Activated CD8-positive, alpha-beta memory T cell treated with anti-CD3 and anti-CD28 coated beads for 36 hours (primary cell): Measurements from ENCODE around the gene CYB561. TPM values are rescaled to one million over a fixed set of nuclear protein-coding genes. Genes with fewer than 3 reads are reported as not detected.
"Not testable (repeated sequence)": the region's sequence is repeated elsewhere in the genome, so short reads cannot be mapped to it uniquely, and the experiment has no call there.

Source experiments
- CTCF ChIA-PET: fragments of 350-600 bp; sonication (Branson Sonifier 250); formaldehyde crosslinking; loops from one replicate; lab custom pipeline; 2021; ENCODE audit warnings: antibody characterized with exemption; lab: Charles Lee
- POLR2A ChIA-PET: fragments of 350-600 bp; sonication (Branson Sonifier 250); formaldehyde crosslinking; loops from one replicate; lab custom pipeline; 2021; ENCODE audit warnings: antibody characterized with exemption; lab: Charles Lee
- total RNA-seq, 2 experiments: library from RNA; stranded (reverse); gene quantifications; one replicate each; pipeline ENCODE4 v1.2.3, GENCODE V29; 2021

The CYB561 gene
- total RNA-seq, 2 experiments from 2014 or later = 8.6 to 9.9 TPM

DNA sequence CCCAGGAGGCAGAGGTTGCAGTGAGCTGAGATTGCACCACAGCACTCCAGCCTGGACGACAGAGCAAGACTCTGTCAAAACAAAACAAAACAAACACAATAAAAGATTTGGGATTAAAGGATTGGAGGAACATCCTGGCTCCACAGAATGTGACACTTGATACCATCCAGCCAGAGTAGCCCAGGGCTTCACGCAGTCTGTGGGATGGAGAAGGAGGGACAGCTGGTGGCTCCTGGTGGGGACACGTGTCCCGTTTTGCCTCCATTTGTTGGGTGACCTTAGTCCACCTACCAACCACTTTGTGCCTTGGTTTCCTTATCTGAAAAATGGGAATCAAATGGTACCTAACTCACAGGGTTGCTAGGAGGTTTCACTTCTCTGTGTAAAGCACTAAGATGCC is 12.4 kb upstream of the CYB561 start:
- POLR2A ChIA-PET = no interaction called here
- CTCF ChIA-PET = interaction anchor here (0.6 kb wide), 1 partner anchor 48 kb away, joined by 7 read pairs; no protein-coding TSS in a partner anchor

DNA sequence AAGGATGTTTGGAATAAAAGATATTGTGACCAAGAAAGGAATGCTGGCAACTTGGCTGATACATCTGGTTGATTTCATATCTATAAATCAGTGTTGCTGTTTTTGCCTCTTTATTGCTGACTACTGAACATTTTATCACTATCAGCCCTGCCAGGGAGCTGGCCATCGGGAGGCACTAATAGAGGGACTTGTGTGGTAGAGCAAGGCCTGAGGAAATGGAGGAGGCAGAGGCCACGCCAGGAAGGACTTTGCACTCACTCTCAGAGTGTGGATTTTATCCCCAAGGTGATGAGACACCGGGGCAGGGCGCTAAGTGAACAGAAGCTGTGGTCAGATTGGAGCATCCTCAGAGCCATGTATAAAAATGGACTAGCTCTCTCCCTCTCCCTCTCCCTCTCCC is 9.3 kb upstream of the CYB561 start:
- CTCF ChIA-PET = interaction anchor here (0.8 to 2.8 kb wide), 2 partner anchors 24 to 33 kb away, joined by 4 to 12 read pairs; no protein-coding TSS in a partner anchor
- POLR2A ChIA-PET = no interaction called here

DNA sequence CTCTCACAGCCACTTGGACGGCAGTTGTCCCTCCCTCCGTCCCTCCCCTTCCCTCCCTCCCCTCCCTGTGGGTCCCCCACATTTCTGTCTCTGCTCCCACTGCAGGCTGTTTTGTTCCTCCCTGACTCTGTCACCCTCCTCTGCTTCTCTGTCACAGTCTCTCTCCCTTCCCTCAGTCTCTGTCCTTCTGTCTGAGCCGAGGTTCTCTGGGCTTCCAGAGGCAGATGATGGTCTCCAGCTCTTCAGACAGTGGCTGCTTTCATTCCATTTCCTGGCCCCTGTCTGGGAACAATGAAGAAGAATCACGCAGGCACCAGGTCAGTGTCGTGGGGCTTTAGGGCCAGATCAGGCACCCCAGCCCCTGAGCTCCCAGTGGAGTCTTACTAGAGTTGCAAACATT is 8.8 kb upstream of the CYB561 start:
- POLR2A ChIA-PET = no interaction called here
- CTCF ChIA-PET = interaction anchor here (0.8 to 2.8 kb wide), 3 partner anchors 11 to 32 kb away, joined by 3 to 12 read pairs (median 4); no protein-coding TSS in a partner anchor

DNA sequence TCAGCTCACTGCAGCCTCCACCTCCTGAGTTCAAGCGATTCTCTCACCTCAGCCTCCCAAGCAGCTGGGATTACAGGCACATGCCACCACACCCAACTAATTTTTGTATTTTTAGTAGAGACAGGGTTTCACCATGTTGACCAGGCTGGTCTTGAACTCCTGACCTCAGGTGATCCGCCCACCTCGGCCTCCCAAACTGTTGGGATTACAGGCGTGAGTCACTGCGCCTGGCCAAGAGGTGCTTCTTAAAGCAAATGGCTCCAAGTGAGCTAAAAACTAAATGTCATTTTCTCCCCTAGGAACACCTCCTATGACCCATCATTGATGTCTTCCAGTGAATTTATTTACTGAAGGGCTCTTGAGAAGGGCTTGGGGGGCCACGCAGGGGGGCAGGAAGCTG is 8.3 kb upstream of the CYB561 start:
- POLR2A ChIA-PET = not testable (repeated sequence)

DNA sequence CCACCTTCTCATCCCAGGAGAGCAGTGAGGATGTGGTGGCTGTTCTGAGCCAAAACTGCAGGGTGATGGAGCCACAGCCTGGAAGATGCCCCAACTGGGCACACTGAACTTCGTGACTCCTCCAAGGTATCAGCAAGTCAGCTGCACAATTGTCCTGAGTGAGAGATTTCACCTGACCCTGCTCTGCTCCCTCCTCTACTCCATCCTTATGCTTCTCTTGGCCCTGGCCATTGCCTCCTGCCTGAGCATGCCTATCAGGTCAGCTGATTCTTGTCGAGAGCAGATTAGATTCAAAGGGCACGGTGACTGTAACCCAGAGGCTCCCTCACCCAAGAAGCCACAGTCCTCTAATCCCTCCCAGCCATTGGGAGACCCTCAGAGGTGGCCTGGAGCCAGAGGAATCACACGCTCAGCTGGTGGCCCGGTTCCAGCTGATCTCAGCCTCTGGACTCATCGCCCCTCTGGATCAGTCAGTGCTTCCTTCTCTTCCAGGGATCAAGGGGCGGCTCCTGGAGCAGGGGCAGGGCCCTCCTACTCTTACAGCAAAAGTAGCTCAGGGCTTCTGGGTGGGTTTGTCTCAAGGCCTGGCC is 7.0 kb upstream of the CYB561 start:
- CTCF ChIA-PET = interaction anchor here (1.1 to 2.8 kb wide), 4 partner anchors 13 to 27 kb away, joined by 3 to 12 read pairs (median 3); no protein-coding TSS in a partner anchor
- POLR2A ChIA-PET = no interaction called here

More for the DNA sequence above, 8.3 kb upstream of the CYB561 start:
- CTCF ChIA-PET = interaction anchor here (1.9 to 2.8 kb wide), 2 partner anchors 12 to 25 kb away, joined by 3 to 12 read pairs; no protein-coding TSS in a partner anchor

DNA sequence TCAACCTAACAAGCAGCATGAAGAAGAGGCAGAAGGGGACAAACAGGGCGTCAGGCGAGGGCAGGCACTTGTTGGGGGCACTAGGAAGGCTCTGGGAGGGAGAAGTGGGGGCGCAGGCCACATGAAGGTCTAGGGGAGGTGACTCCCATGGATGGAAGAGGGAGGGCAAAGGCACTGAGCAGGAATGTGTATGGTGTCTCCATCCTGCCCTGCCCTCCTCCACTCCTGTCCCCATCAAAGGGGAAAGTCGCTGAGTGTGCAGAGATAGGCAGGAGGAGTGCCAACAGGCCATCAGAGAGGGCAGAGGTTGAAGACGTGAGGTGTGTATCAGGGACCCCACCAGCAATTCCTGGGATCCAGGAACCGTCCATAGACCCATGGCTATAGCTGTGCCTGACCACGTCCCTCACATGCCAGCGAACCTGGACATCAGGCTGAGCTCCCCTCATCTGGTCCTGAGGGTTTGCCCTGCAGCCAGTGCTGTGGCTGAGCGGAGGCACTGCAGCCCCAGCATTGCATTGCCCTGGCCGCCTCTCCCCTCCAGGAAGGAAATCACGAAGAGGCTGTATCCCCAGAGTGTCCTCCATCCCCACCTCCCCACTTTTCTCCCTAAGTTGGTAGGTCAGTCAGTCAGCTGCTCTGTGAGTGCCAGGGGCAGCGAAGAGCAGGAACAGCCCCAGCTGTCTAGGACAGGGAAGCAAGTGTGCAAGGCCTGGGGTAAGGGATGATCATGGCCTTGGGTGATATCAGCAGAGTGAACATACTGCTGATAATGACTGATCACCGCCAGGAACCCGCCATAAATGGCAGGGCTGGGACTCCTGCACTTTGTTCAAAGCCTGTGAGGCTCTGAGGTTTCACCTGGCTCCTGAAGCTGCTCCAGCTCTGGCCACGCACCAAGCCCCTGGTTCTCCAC is 6.2 kb upstream of the CYB561 start:
- CTCF ChIA-PET = no interaction called here
- POLR2A ChIA-PET = no interaction called here

DNA sequence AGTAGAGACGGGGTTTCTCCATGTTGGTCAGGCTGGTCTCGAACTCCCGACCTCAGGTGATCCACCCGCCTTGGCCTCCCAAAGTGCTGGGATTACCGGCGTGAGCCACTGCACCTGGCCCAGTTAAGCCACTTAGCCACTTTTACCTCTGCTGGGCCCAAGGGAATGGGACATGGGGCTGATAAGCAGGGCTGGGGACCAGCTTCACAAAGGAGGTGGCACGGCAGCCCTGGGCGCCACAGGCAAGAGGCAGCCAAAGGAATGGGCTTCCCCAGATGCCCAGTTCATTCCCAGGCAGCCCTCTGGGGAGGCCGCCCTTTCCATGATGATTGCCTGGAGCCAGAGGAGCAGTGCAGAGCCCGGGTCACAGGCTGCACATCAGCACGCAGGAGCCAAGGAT is 5.0 kb upstream of the CYB561 start:
- CTCF ChIA-PET = no interaction called here
- POLR2A ChIA-PET = no interaction called here

DNA sequence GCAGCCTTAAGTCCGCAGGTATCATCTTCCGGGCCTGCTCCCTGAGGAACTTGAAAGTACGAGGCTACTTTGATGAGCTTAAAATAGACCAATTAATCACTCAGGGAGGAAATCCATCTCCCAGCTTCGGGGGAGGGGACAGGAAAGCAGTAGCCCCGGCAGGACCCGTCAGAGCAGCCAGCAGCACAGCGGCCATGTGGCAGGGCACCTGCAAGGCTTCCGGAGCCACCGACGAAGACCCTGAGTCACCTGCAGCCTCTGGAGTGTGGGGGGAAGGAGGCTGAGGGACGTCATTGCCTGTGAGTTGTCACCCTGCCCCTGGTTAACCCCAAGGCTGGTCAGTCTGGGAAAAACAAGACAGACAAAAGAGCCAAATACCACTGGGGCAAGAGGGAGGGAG is 4.4 kb upstream of the CYB561 start:
- CTCF ChIA-PET = no interaction called here
- POLR2A ChIA-PET = no interaction called here

DNA sequence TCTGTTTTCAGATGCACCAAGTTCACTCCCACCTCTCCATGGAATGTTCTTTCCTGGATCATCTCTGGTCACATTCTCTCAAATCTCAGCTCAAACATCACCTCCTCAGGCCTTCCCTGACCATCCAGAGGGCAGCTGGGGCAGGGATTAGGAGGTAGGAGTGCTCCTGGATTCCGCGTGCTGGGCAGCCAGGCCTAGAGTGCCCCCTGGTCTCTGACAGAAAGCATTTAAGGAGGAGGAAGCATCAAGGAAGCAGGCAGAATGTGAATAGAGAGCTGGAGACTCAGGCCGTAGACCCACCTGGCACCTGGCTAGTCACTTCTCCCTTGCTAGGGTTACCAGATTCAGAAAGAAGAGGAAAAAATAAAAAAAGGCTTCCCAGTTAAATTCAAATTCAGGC is 2.5 kb upstream of the CYB561 start:
- POLR2A ChIA-PET = no interaction called here
- CTCF ChIA-PET = interaction anchor here (0.7 to 0.9 kb wide), 3 partner anchors 11 to 160 kb away, joined by 3 read pairs; no protein-coding TSS in a partner anchor

DNA sequence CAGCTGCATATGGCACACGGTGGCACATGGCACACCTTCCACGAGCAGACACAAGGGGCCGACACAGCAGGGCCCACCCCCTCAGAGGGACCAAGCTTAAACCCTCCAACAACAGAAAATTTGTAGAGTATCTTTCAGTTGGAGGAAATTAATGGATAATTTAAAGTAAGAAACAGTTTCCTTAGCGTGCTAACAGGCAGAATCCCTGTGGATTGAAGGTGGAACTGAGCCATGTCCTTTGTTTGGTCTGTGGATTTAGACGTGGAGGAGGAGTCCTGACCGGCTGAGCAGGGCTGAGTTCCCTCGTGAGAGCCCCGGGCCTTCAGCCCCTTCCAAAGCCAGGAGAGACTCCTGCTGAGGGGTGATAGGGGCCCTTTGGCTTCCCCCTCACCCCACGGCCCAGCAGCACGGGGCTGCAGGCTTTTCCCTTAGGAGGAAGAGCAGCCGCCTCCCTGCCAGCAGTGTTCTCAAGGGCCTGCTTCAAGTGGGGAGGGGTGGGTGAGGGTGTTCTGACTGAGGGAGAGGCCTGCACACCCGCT is 1.4 kb upstream of the CYB561 start:
- ChIA-PET CTCF (interaction anchor here (0.7 to 3.2 kb wide), 5 partner anchors 13 to 163 kb away, joined by 3 to 15 read pairs (median 3); no protein-coding TSS in a partner anchor), POLR2A (interaction anchor here (0.5 to 1.6 kb wide), 4 partner anchors 20 to 174 kb away, joined by 3 to 4 read pairs (median 4); partner anchors contain the start of gene MAP3K3)

DNA sequence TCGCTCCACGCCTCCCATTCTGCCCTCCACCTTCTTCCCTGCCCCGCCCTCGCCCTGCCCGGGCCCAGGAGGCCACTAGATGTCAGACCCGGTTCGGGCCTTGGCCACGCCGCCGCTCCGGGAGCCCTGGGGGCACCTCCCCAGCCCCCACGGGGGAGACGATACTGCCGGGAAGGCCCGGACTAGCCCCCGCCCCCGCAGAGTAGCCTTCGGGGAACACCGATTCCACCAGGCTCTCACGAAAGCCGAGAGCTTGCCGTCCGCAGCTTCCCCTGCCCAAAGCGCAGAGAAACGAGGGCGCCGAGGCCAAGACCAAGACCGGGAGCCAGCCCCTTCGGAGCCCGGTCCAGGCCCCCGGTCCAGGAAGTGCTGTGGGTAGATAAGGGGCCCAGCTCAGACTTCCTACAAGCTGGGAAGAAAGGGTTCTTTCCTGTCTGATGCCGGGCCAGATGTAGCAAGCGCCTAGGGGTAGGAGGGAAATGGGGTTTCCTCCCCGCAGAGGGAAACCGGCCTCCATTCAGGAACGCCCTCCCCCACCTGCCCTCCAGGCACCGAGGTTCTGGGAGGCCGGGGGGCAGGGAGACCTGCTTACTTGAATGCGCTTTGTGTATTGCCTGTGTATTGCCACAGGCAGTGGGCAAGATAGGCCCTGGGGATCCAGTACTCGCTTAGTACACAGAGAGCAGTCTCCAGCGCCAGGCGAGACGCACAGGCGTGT is 806 bp upstream of the CYB561 start:
- POLR2A ChIA-PET = interaction anchor here (0.8 to 1.6 kb wide), 5 partner anchors 12 to 175 kb away, joined by 3 to 4 read pairs (median 4); partner anchors contain the start of genes ACE and MAP3K3

DNA sequence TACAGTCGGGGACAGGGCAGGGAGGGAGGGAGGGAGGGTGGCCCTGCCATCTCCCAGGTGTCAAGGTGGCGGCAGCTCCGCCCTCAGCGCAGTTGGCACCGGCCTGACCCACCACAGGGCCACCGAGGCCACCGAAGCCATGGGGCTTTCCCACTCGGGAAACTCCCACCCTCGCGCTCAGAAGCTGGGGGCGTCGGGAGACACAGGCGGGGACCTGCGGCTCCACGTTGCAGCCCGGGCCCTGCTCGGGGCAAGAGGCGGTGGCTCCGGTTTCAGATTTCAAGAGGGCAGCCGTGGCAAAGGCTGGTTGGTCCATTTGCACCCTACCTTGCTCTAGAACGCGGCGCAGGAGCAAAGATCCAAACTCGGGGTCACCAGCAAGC is 544 bp downstream of the CYB561 start:
- POLR2A ChIA-PET = interaction anchor here (0.6 kb wide), 1 partner anchor 249 kb away, joined by 4 read pairs; no protein-coding TSS in a partner anchor
- CTCF ChIA-PET = interaction anchor here (0.8 to 3.2 kb wide), 5 partner anchors 10 to 31 kb away, joined by 3 to 15 read pairs (median 5); partner anchors contain the start of gene ACE

More for the DNA sequence above, 806 bp upstream of the CYB561 start:
- CTCF ChIA-PET = interaction anchor here (0.9 to 3.2 kb wide), 6 partner anchors 12 to 164 kb away, joined by 3 to 15 read pairs (median 3); no protein-coding TSS in a partner anchor

DNA sequence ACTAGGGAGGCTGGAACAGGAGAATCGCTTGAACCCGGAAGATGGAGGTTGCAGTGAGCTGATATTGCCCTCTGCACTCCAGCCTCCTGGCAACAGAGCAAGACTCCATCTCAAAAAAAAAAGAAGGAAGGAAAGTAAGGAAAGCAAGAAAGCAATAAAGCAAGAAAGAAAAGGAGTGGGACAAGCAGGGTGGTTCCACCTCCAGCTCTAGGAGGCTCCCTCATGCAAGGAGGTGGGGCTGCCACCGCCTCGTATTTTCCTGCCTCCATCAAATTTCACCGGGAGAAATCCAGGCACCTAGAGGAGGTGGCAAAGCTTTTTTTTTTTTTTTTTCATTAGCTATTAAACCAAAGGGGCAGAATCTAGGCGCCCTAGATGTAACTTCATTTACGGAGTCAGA is 1.0 kb downstream of the CYB561 start:
- ChIA-PET POLR2A (interaction anchor here (0.6 to 0.7 kb wide), 2 partner anchors 166 to 250 kb away, joined by 4 to 8 read pairs; no protein-coding TSS in a partner anchor), CTCF (interaction anchor here (0.8 to 3.2 kb wide), 6 partner anchors 10 to 106 kb away, joined by 3 to 15 read pairs (median 6); partner anchors contain the start of genes ACE and DCAF7)

DNA sequence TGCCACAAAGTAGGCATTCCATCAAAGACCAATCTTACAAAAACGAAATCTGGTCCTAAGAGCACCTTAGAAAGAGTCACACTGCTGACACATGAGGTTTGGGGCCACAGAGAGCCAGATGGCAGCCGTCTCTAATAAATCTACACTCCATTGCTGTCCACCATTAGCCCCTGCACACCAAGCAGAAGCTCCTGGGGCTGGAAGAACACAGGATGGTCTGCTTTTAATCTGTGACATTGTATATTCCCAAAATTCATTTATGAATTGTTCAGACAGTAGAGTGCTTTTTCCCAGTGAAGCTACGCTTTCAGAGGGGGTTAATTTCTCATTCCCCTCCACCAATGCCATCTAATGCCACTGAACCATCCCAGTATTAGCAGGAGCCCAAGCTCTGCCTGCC is 1.6 kb downstream of the CYB561 start:
- ChIA-PET CTCF (interaction anchor here (1.0 to 3.2 kb wide), 6 partner anchors 9 to 106 kb away, joined by 4 to 15 read pairs (median 7); partner anchors contain the start of genes ACE and DCAF7), POLR2A (interaction anchor here (0.7 kb wide), 1 partner anchor 166 kb away, joined by 8 read pairs; no protein-coding TSS in a partner anchor)

DNA sequence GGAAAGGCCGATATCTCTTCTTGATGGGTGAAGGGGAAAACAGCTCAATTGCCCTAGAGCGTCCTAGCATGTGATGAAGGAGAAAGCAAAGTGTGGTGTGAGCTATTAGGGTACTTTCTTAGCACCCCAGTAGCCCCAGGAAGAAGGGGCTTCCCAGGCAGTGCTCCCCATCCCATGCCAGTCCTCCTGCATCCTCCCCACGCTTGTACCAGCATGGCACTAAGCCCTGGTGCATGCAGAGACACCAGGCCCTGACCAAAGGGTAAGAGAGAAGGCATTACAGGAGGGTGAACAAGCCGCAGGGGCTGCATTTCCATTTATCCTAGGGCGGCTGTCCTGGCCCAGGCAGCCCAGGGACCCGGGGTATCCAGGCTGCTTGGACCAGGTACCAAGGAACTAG is 3.1 kb downstream of the CYB561 start:
- CTCF ChIA-PET = interaction anchor here (1.4 to 3.1 kb wide), 3 partner anchors 35 to 169 kb away, joined by 6 to 12 read pairs (median 7); partner anchors contain the start of gene DCAF7
- POLR2A ChIA-PET = no interaction called here

DNA sequence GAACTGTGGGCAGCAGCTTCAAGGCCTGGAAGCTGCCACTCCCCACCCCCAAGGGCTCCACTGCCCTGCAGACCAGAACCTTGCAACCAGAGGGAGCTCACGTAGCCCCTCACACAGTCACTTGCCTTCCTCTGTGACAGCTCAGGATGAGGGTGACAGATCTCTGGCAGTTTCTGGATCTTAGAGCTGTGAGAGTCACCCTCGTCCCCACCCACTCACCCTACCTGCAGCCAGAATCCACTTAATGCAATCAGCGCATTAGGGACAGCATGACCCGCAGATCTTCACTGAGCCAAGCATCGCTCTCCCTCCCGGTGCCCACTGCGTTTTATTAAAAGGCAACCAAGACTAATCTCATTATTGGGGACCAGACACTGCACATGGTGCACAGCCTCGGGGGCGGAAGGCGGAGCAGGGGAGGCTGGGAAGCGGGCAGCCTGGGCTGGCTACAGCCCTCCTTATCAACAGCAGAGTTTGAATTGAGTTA is 3.5 kb downstream of the CYB561 start:
- CTCF ChIA-PET = interaction anchor here (1.4 to 3.1 kb wide), 3 partner anchors 36 to 170 kb away, joined by 6 to 12 read pairs (median 7); partner anchors contain the start of gene DCAF7
- POLR2A ChIA-PET = no interaction called here

DNA sequence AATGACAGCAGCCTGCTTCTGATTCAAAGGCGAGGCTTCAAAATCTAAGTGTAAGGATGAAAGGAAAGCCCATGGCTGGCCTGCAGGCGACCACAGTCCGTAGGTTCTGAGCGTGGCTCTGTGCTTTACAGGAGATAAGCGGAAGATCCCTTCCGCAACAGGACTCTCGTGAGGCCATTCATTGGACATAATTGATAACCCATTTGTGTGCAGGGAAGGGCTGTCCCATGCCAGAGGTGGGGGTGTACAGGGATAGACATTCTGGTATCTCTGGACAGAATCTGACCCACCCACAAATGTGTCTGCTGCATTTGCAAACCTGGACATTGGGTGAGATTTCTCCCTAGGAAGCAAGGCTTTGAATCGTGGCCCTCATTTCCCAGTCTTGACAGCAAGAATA is 4.0 kb downstream of the CYB561 start:
- ChIA-PET POLR2A (no interaction called here), CTCF (interaction anchor here (3.1 kb wide), 1 partner anchor 36 kb away, joined by 12 read pairs; no protein-coding TSS in a partner anchor)

DNA sequence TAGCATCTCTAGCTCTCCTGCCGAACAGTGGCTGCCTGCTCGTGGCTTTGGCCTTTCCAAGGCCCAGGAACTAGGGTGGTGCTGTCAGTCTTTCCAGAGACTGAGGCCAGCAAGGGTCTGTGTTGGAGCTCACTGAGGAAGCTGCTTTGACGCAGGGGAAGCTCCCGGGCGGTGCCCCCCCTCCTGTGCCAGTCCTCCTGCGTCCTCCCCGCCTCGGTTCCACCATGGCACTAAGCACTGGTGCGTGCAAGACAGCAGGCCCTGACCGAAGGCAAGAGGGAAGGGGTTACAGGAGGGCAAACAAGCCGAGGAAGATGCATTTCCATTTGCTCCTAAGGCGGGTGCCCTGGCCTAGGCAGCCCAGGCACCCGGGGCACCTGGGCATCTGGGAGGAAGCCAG is 4.5 kb downstream of the CYB561 start:
- ChIA-PET CTCF (interaction anchor here (3.0 to 3.1 kb wide), 2 partner anchors 16 to 37 kb away, joined by 12 to 16 read pairs; no protein-coding TSS in a partner anchor), POLR2A (no interaction called here)
